ENCODE data around the gene ECT2. TPM values are rescaled to one million over a fixed set of nuclear protein-coding genes. Genes with fewer than 3 reads are reported as not detected.
"Not testable (repeated sequence)": the region's sequence is repeated elsewhere in the genome, so short reads cannot be mapped to it uniquely, and the experiment has no call there.

Gene ECT2
- polyA plus RNA-seq, 1 of the 3 experiments (the other 2 are of a cell fraction) = 8.6 TPM

DNA sequence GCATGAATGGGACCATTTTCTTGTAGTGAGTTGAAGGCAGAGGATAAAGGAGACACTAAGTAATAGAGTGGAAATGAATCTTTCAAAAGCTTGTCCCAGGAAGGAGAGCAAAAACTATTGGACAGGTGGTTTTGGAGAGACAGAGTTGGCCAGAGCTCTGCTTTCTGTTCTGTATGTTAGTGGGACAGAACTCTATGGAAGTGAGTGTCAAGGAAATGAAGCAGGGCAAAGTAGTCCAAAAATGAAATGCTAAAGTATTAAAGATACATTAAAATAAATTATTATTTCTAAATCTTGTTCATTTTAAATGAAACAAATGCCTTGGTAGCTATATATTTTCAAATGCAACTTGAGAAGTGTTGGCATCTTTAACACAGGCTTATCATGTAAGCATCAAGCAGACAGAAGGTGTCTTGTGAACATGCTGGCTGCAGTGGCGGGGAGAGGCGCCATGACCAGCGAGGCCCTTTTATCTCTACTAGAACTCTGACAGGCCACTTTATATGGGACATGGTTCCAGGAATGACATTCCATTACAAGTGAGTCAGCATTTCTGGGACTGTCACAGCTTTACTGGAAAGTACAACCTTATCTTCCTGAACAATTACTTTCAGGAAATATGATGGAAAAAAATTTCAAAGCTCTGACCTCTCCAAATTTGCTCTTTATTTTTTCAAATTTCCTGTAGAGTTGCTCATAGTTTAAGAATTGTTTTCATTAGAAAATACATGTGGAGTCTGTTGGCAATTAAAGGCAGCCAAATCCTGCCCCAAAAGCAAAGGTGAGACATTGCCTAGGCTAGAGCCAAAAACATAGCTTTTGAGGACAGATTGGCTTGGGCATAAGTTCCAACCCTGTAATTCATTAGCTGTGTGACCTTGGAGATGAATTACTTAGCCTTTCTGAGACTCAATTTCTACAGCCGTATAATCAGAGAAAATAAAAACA is 106.5 kb downstream of the ECT2 start:
- Histone ChIP-seq H3K36me3 (replicated peaks in 1 of 2; ENCODE audit: control insufficient read depth in 1 of 2, insufficient read depth in 2 of 2, low read length in 1 of 2) (no peaks in the 10 kb centered on the region), H3K4me2 (no peak overlapping the region), H3K9ac (no peak overlapping the region), H4K20me1 (ENCODE audit: insufficient read depth) (no peaks in the 10 kb centered on the region), H2AFZ (ENCODE audit: low read depth) (no peak overlapping the region), H3F3A (replicated peaks; ENCODE audit: insufficient read depth) (peaks cover 14% of the 10 kb centered on the region), H3K4me1 (ENCODE audit: control insufficient read depth in 1 of 2, insufficient read depth in 2 of 2, low read depth in 1 of 2, low read length in 1 of 2) (no peaks in the 10 kb centered on the region), H3K9me2 (no peaks in the 10 kb centered on the region), H3K4me3 (ENCODE audit: low read depth in 2 of 2, low read length in 1 of 2) (no peak overlapping the region), H3K27ac (ENCODE audit: low read depth in 2 of 2, low read length in 1 of 2) (no peak overlapping the region; a peak in 1 of 4 replicates), H3K79me2 (ENCODE audit: insufficient read depth) (no peaks in the 10 kb centered on the region), H3K9me3 (no peaks in the 10 kb centered on the region), H3K27me3 (ENCODE audit: insufficient read depth) (no peaks in the 10 kb centered on the region)
- WGBS (ENCODE audit: low lambda C conversion rate) = 41% methylated on average over 4 of the region's 4 CpGs
- ChIA-PET CTCF (no interaction called here), POLR2A (no interaction called here)
- TF ChIP-seq CHD2 (IDR thresholded peaks at IDR 0.05; ENCODE audit: low read length, partially characterized antibody) = no peak
- DNase-seq = no peak

DNA sequence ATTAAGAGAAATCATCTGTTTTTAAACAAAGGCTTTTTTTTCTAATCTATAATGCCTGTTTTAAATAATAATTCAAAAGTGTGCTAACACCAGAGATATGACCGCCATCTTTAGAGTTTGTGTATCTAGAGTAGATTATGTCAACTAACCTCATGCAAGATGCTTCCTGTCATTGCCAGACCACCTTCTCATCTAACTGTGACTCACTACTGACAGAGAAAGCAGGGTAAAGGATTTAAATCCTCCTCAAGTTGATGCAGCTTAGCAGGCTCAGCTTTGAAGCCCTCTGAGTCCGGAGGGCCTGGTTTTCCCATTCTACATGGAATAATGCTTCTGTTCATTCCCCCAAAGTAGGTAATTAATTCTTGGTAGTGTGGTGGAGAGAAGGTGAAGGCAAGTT is 108.5 kb downstream of the ECT2 start:
- Histone ChIP-seq H3F3A (replicated peaks; ENCODE audit: insufficient read depth) (peaks cover 14% of the 10 kb centered on the region), H3K4me3 (ENCODE audit: low read depth in 2 of 2, low read length in 1 of 2) (no peak overlapping the region), H3K9me2 (no peaks in the 10 kb centered on the region), H3K27ac (ENCODE audit: low read depth in 2 of 2, low read length in 1 of 2) (no peak overlapping the region), H3K9me3 (no peaks in the 10 kb centered on the region), H2AFZ (ENCODE audit: low read depth) (no peak overlapping the region), H3K36me3 (replicated peaks in 1 of 2; ENCODE audit: control insufficient read depth in 1 of 2, insufficient read depth in 2 of 2, low read length in 1 of 2) (no peaks in the 10 kb centered on the region), H4K20me1 (ENCODE audit: insufficient read depth) (no peaks in the 10 kb centered on the region), H3K79me2 (ENCODE audit: insufficient read depth) (no peaks in the 10 kb centered on the region), H3K4me1 (ENCODE audit: control insufficient read depth in 1 of 2, insufficient read depth in 2 of 2, low read depth in 1 of 2, low read length in 1 of 2) (no peaks in the 10 kb centered on the region), H3K9ac (no peak overlapping the region), H3K27me3 (ENCODE audit: insufficient read depth) (no peaks in the 10 kb centered on the region), H3K4me2 (no peak overlapping the region)
- no peak for TF ChIP-seq GABPA (IDR thresholded peaks at IDR 0.05; ENCODE audit: low read depth)
- POLR2A ChIA-PET = no interaction called here
- CTCF ChIA-PET = no interaction called here
- no peak for DNase-seq
- WGBS (ENCODE audit: low lambda C conversion rate) = 60% methylated on average over 2 of the region's 2 CpGs

DNA sequence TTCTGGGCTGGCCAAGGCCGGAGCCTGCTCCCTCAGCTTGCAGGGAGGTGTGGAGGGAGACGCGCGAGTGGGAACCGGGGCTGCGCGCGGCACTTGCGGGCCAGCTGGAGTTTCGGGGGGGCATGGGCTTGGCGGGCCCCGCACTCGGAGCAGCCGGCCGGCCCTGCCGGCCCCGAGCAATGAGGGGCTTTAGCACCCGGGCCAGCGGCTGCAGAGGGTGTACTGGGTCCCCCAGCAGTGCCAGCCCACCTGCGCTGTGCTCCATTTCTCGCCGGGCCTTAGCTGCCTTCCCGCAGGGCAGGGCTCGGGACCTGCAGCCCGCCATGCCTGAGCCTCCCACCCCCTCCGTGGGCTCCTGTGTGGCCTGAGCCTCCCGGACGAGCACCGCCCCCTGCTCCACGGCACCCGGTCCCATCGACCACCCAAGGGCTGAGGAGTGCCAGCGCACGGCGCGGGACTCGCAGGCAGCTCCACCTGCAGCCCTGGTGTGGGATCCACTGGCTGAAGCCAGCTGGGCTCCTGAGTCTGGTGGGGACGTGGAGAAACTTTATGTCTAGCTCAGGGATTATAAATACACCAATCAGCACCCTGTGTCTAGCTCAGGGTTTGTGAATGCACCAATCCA is 116.3 kb downstream of the ECT2 start:
- H3K79me2 ChIP-seq (ENCODE audit: insufficient read depth); H3K9me3 ChIP-seq; H3K9ac ChIP-seq; H4K20me1 ChIP-seq (ENCODE audit: insufficient read depth); H3F3A ChIP-seq (replicated peaks; ENCODE audit: insufficient read depth); H3K9me2 ChIP-seq; H3K4me1 ChIP-seq (ENCODE audit: control insufficient read depth in 1 of 2, insufficient read depth in 2 of 2, low read depth in 1 of 2, low read length in 1 of 2); H3K4me2 ChIP-seq; H3K36me3 ChIP-seq (replicated peaks in 1 of 2; ENCODE audit: control insufficient read depth in 1 of 2, insufficient read depth in 2 of 2, low read length in 1 of 2); H2AFZ ChIP-seq (ENCODE audit: low read depth); H3K4me3 ChIP-seq (ENCODE audit: low read depth in 2 of 2, low read length in 1 of 2); H3K27me3 ChIP-seq (ENCODE audit: insufficient read depth); POLR2A ChIA-PET; H3K27ac ChIP-seq (ENCODE audit: low read depth in 2 of 2, low read length in 1 of 2); DNase-seq: not testable (repeated sequence)
- CTCF ChIA-PET = interaction anchor here (0.6 to 1.6 kb wide), 2 partner anchors 27 to 30 kb away, joined by 3 to 4 read pairs; no protein-coding TSS in a partner anchor
- whole genome bisulfite sequencing (ENCODE audit: low lambda C conversion rate) = 76% methylated on average over 8 of the region's 38 CpGs
